Measurements from ENCODE around the gene SRRM4.

DNA sequence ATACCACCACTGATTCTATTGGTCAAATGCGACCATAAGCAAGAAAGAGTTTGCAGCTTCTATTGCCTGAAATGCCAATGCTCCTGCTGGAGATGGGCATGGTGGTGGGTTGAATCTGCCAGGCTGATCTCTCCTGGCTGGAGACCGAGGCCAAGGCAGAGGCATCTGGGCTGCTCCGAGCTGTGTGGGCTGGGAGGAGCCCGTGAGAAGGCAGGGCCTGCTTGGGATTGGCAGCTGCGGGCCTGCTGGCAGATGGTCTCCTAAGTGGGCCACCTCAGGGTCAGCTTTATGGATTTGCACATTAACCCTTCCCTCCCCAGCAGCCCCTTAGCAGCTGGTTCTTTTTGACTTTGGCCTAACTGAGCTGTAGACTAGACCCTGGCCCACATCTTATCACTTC is 25.4 kb downstream of the SRRM4 start:
- TF ChIP-seq, protein P1, sequence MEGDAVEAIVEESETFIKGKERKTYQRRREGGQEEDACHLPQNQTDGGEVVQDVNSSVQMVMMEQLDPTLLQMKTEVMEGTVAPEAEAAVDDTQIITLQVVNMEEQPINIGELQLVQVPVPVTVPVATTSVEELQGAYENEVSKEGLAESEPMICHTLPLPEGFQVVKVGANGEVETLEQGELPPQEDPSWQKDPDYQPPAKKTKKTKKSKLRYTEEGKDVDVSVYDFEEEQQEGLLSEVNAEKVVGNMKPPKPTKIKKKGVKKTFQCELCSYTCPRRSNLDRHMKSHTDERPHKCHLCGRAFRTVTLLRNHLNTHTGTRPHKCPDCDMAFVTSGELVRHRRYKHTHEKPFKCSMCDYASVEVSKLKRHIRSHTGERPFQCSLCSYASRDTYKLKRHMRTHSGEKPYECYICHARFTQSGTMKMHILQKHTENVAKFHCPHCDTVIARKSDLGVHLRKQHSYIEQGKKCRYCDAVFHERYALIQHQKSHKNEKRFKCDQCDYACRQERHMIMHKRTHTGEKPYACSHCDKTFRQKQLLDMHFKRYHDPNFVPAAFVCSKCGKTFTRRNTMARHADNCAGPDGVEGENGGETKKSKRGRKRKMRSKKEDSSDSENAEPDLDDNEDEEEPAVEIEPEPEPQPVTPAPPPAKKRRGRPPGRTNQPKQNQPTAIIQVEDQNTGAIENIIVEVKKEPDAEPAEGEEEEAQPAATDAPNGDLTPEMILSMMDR (IDR thresholded peaks at IDR 0.05), result no peak
- TF ChIP-seq POLR2A (IDR thresholded peaks at IDR 0.05) (no peak), EP300 (IDR thresholded peaks at IDR 0.05) (no peak), POLR2AphosphoS5 (IDR thresholded peaks at IDR 0.05) (no peak)
